Measurements from ENCODE around the gene TSPEAR. TPM values are rescaled to one million over a fixed set of nuclear protein-coding genes. Genes with fewer than 3 reads are reported as not detected.

Gene TSPEAR
- total RNA-seq, 3 donors from 2014 or later (not counting 1 experiment from before 2014, with no cell fraction given) = not detected

GRCh38 chr21:44461464-44462001 is 249.8 kb downstream of the TSPEAR start:
- DNase-seq (no peak), ATAC-seq (no peak)
- Mint-ChIP-seq H3K27ac (no peak overlapping the region), H3K36me3 (no peaks in the 10 kb centered on the region), H3K4me3 (no peak overlapping the region), H3K4me1 (no peaks in the 10 kb centered on the region), H3K27me3 (ENCODE audit: low read depth in 2 of 2) (peaks cover 0 to 5% of the 10 kb centered on the region in 2 donors), H3K9me3 (no peaks in the 10 kb centered on the region)
- Histone ChIP-seq H3K4me1 (ENCODE audit: control insufficient read depth, insufficient read depth, low read length) (no peaks in the 10 kb centered on the region), H3K27me3 (ENCODE audit: control insufficient read depth, insufficient read depth, low read length) (no peaks in the 10 kb centered on the region), H3K4me3 (ENCODE audit: low read length) (no peak overlapping the region), H3K9me3 (ENCODE audit: control insufficient read depth, insufficient read depth, low read length) (no peaks in the 10 kb centered on the region), H3K36me3 (ENCODE audit: control insufficient read depth, insufficient read depth, low read length) (no peaks in the 10 kb centered on the region), H3K27ac (ENCODE audit: low read length) (no peak overlapping the region)
- intact Hi-C loops (cut with micrococcal nuclease) = no loop called here
- no peak for TF ChIP-seq CTCF (IDR thresholded peaks at IDR 0.05)
- WGBS (ENCODE audit: insufficient coverage) = 95% methylated on average over 15 of the region's 15 CpGs

- no peak for TF ChIP-seq CTCF (IDR thresholded peaks at IDR 0.05)
- intact Hi-C loops (cut with micrococcal nuclease) = no loop called here
- DNase-seq (no peak), ATAC-seq (no peak)
- no peak overlapping the region for H3K27ac ChIP-seq (ENCODE audit: low read length)
- H3K4me1 ChIP-seq (ENCODE audit: control insufficient read depth, insufficient read depth, low read length) = peaks cover 4% of the 10 kb centered on the region
- H3K27me3 ChIP-seq (ENCODE audit: control insufficient read depth, insufficient read depth, low read length) = no peaks in the 10 kb centered on the region
- no peaks in the 10 kb centered on the region for H3K36me3 Mint-ChIP-seq
- H3K27me3 Mint-ChIP-seq (ENCODE audit: low read depth in 2 of 2) = peaks cover 0 to 7% of the 10 kb centered on the region in 2 donors
- no peak overlapping the region for H3K4me3 Mint-ChIP-seq
- no peaks in the 10 kb centered on the region for H3K36me3 ChIP-seq (ENCODE audit: control insufficient read depth, insufficient read depth, low read length)
- H3K27ac Mint-ChIP-seq = no peak overlapping the region
- no peaks in the 10 kb centered on the region for H3K9me3 ChIP-seq (ENCODE audit: control insufficient read depth, insufficient read depth, low read length)
- 93% methylated on average over 8 of the region's 8 CpGs for WGBS (ENCODE audit: insufficient coverage)
- H3K4me1 Mint-ChIP-seq = no peaks in the 10 kb centered on the region
- no peaks in the 10 kb centered on the region for H3K9me3 Mint-ChIP-seq
- no peak overlapping the region for H3K4me3 ChIP-seq (ENCODE audit: low read length)
Observed at GRCh38 chr21:44461005-44461404, 250.4 kb downstream of the TSPEAR start.

- no peaks in the 10 kb centered on the region for H3K36me3 ChIP-seq (ENCODE audit: control insufficient read depth, insufficient read depth, low read length)
- no peaks in the 10 kb centered on the region for H3K9me3 Mint-ChIP-seq
- H3K4me1 ChIP-seq (ENCODE audit: control insufficient read depth, insufficient read depth, low read length) = peaks cover 7% of the 10 kb centered on the region
- no peaks in the 10 kb centered on the region for H3K27me3 ChIP-seq (ENCODE audit: control insufficient read depth, insufficient read depth, low read length)
- H3K27me3 Mint-ChIP-seq (ENCODE audit: low read depth in 2 of 2) = peaks cover 0 to 7% of the 10 kb centered on the region in 2 donors
- H3K4me3 ChIP-seq (ENCODE audit: low read length) = no peak overlapping the region
- TF ChIP-seq CTCF (IDR thresholded peaks at IDR 0.05) = no peak
- H3K27ac Mint-ChIP-seq = no peak overlapping the region
- no peak overlapping the region for H3K4me3 Mint-ChIP-seq
- H3K36me3 Mint-ChIP-seq = no peaks in the 10 kb centered on the region
- no peak for ATAC-seq
- no peaks in the 10 kb centered on the region for H3K4me1 Mint-ChIP-seq
- 90% methylated on average over 8 of the region's 8 CpGs for WGBS (ENCODE audit: insufficient coverage)
- no peak for DNase-seq
- intact Hi-C loops (cut with micrococcal nuclease) = no loop called here
- no peak overlapping the region for H3K27ac ChIP-seq (ENCODE audit: low read length)
- H3K9me3 ChIP-seq (ENCODE audit: control insufficient read depth, insufficient read depth, low read length) = no peaks in the 10 kb centered on the region
Observed at GRCh38 chr21:44460441-44460755, 251.0 kb downstream of the TSPEAR start.

- Histone ChIP-seq H3K4me1 (ENCODE audit: control insufficient read depth, insufficient read depth, low read length) (peaks cover 10% of the 10 kb centered on the region), H3K4me3 (ENCODE audit: low read length) (no peak overlapping the region), H3K27ac (ENCODE audit: low read length) (no peak overlapping the region), H3K9me3 (ENCODE audit: control insufficient read depth, insufficient read depth, low read length) (no peaks in the 10 kb centered on the region), H3K36me3 (ENCODE audit: control insufficient read depth, insufficient read depth, low read length) (no peaks in the 10 kb centered on the region), H3K27me3 (ENCODE audit: control insufficient read depth, insufficient read depth, low read length) (no peaks in the 10 kb centered on the region)
- Mint-ChIP-seq H3K9me3 (no peaks in the 10 kb centered on the region), H3K36me3 (no peaks in the 10 kb centered on the region), H3K4me1 (no peaks in the 10 kb centered on the region), H3K4me3 (no peak overlapping the region), H3K27me3 (ENCODE audit: low read depth in 2 of 2) (peaks cover 0 to 7% of the 10 kb centered on the region in 2 donors), H3K27ac (no peak overlapping the region)
- intact Hi-C loops (cut with micrococcal nuclease) = no loop called here
- no peak for TF ChIP-seq CTCF (IDR thresholded peaks at IDR 0.05)
- whole genome bisulfite sequencing (ENCODE audit: insufficient coverage) = 72% methylated on average over 14 of the region's 14 CpGs
- DNase-seq (no peak), ATAC-seq (no peak)
Observed at GRCh38 chr21:44459712-44460440, 251.5 kb downstream of the TSPEAR start.
